GM18868 (cell line): Measurements from ENCODE around the gene PCDHB9.
"Not testable (repeated sequence)": the region's sequence is repeated elsewhere in the genome, so short reads cannot be mapped to it uniquely, and the experiment has no call there.

Source experiments
- ATAC-seq: cut with Tn5 transposase; IDR thresholded peaks from one replicate; pipeline ENCODE4 v1.9.1; 2021; ENCODE audit warnings: mild to moderate bottlenecking, moderate library complexity; ENCODE audit not compliant: unreplicated experiment

PCDHB9 gene

GRCh38 chr5:141184117-141184855 is 2.7 kb upstream of the PCDHB9 start:
- not testable (repeated sequence) for ATAC-seq

DNA sequence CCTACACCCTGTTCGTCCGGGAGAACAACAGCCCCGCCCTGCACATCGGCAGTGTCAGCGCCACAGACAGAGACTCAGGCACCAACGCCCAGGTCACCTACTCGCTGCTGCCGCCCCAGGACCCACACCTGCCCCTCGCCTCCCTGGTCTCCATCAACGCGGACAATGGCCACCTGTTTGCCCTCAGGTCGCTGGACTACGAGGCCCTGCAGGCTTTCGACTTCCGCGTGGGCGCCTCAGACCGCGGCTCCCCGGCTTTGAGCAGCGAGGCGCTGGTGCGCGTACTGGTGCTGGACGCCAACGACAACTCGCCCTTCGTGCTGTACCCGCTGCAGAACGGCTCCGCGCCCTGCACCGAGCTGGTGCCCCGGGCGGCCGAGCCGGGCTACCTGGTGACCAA is 1.7 kb downstream of the PCDHB9 start:
- not testable (repeated sequence) for ATAC-seq

GRCh38 chr5:141189131-141189530 is 2.2 kb downstream of the PCDHB9 start:
- ATAC-seq, result not testable (repeated sequence)

DNA sequence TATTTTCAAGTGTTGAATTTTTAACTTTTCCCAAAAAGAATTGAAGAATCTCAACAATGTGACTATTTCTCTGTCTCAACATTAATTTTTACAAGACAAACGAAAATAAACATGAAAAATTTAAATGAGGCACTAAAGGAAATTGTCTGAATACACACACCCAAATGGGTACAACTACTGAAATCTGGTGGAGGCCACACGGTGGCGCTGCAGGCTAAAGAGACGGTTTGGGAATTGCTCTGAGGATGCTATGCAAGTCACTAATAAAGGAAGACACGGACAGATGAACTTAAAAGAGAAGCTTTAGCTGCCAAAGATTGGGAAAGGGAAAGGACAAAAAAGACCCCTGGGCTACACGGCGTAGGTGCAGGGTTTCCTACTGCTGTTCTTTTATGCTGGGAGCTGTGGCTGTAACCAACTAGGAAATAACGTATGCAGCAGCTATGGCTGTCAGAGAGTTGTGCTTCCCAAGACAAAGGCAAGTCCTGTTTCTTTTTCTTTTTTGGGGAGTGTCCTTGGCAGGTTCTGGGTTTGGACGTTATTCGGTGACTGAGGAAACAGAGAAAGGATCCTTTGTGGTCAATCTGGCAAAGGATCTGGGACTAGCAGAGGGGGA is 5.3 kb downstream of the PCDHB9 start, which contains the start of gene PCDHB10:
PCDHB10 (plus strand) TSS at position 244 of the 616 bp plus-strand sequence; CDS start at position 444, 200 bp downstream.
- no peak for ATAC-seq

DNA sequence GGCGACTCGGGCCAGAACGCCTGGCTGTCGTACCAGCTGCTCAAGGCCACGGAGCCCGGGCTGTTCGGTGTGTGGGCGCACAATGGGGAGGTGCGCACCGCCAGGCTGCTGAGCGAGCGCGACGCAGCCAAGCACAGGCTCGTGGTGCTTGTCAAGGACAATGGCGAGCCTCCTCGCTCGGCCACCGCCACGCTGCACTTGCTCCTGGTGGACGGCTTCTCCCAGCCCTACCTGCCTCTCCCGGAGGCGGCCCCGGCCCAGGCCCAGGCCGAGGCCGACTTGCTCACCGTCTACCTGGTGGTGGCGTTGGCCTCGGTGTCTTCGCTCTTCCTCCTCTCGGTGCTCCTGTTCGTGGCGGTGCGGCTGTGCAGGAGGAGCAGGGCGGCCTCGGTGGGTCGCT is 7.4 kb downstream of the PCDHB9 start:
- ATAC-seq, result not testable (repeated sequence)

DNA sequence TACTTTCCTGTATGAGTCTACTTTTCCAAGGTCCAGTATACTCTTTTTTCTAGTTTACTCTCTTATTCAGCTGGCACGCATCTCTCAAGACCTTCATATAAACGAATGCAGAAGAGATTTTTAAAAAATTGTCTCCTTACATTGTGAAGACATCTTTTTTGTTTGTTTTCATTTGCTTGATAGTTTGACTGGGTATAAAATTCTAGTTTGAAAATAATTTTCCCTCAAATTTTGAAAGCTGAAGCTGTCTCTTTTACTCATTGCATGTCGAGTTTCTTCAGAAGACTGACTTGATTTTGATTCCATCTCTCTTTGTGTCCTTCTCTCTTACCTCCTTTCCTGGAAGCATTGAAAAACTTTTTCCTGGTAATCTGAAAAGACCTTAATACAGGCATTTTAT is 9.4 kb downstream of the PCDHB9 start:
- no peak for ATAC-seq

GRCh38 chr5:141199359-141200235 is 12.6 kb downstream of the PCDHB9 start, which contains the start of gene PCDHB11:
PCDHB11 (plus strand) TSS chr5:141199627; CDS start chr5:141199775, 148 bp downstream.
- ATAC-seq, result no peak

- not testable (repeated sequence) for ATAC-seq
These were observed 14.2 kb downstream of the PCDHB9 start for GRCh38 chr5:141201126-141201525.

GRCh38 chr5:141201646-141202045 is 14.7 kb downstream of the PCDHB9 start:
- ATAC-seq, result not testable (repeated sequence)

DNA sequence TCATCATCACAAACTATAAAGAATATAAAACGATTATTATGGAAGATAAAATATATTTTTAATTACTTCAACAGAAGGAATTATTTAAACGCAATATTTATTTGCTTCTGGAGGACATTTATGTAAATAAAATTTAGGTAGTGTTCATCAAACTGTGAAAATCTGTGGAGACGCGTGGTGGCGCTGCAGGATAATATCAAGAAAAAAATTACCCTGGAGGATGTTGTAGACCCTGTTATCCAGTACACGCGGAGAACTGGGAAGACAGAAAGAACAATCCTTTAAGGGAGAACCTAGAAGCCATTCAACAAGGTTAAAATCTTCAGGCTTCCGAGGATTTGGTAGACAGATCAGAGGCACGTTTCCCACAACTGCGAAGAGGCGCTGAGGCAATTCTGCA is 21.5 kb downstream of the PCDHB9 start, which contains the start of gene PCDHB12:
PCDHB12 (plus strand) TSS at position 242 of the 400 bp plus-strand sequence. CDS start 189 bp downstream, outside the sequence.
- ATAC-seq, result no peak

GRCh38 chr5:141210281-141210680 is 23.3 kb downstream of the PCDHB9 start:
- not testable (repeated sequence) for ATAC-seq

- ATAC-seq, result not testable (repeated sequence)
These were observed 23.9 kb downstream of the PCDHB9 start for GRCh38 chr5:141210849-141211248.

DNA sequence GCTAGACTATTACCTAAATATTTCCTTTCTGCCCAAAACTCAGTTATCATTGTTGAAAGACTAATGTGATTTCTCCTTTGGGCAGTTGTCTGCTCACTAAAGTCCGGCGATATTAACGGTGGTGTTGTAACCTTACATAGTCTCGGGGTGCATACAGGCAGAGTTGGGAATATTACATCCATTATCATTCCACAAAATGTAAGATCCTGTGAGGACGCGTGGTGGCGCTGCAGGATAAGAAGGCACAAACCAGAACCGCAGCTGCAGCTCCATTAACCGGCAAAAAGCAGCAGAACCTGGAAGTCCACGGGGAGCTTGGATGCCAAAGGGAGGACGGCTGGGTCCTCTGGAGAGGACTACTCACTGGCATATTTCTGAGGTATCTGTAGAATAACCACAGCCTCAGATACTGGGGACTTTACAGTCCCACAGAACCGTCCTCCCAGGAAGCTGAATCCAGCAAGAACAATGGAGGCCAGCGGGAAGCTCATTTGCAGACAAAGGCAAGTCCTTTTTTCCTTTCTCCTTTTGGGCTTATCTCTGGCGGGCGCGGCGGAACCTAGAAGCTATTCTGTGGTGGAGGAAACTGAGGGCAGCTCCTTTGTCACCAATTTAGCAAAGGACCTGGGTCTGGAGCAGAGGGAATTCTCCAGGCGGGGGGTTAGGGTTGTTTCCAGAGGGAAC is 26.8 kb downstream of the PCDHB9 start, which contains the start of gene PCDHB13:
PCDHB13 (plus strand) TSS at position 264 of the 684 bp plus-strand sequence; CDS start at position 469, 205 bp downstream.
- ATAC-seq, result not testable (repeated sequence)

DNA sequence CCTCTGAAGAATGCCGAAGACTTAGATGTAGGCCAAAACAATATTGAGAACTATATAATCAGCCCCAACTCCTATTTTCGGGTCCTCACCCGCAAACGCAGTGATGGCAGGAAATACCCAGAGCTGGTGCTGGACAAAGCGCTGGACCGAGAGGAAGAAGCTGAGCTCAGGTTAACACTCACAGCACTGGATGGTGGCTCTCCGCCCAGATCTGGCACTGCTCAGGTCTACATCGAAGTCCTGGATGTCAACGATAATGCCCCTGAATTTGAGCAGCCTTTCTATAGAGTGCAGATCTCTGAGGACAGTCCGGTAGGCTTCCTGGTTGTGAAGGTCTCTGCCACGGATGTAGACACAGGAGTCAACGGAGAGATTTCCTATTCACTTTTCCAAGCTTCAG is 27.6 kb downstream of the PCDHB9 start:
- ATAC-seq, result not testable (repeated sequence)

DNA sequence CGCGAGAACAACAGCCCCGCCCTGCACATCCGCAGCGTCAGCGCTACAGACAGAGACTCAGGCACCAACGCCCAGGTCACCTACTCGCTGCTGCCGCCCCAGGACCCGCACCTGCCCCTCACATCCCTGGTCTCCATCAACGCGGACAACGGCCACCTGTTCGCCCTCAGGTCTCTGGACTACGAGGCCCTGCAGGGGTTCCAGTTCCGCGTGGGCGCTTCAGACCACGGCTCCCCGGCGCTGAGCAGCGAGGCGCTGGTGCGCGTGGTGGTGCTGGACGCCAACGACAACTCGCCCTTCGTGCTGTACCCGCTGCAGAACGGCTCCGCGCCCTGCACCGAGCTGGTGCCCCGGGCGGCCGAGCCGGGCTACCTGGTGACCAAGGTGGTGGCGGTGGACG is 28.5 kb downstream of the PCDHB9 start:
- not testable (repeated sequence) for ATAC-seq

DNA sequence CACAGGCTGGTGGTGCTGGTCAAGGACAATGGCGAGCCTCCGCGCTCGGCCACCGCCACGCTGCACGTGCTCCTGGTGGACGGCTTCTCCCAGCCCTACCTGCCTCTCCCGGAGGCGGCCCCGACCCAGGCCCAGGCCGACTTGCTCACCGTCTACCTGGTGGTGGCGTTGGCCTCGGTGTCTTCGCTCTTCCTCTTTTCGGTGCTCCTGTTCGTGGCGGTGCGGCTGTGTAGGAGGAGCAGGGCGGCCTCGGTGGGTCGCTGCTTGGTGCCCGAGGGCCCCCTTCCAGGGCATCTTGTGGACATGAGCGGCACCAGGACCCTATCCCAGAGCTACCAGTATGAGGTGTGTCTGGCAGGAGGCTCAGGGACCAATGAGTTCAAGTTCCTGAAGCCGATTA is 29.1 kb downstream of the PCDHB9 start:
- not testable (repeated sequence) for ATAC-seq

DNA sequence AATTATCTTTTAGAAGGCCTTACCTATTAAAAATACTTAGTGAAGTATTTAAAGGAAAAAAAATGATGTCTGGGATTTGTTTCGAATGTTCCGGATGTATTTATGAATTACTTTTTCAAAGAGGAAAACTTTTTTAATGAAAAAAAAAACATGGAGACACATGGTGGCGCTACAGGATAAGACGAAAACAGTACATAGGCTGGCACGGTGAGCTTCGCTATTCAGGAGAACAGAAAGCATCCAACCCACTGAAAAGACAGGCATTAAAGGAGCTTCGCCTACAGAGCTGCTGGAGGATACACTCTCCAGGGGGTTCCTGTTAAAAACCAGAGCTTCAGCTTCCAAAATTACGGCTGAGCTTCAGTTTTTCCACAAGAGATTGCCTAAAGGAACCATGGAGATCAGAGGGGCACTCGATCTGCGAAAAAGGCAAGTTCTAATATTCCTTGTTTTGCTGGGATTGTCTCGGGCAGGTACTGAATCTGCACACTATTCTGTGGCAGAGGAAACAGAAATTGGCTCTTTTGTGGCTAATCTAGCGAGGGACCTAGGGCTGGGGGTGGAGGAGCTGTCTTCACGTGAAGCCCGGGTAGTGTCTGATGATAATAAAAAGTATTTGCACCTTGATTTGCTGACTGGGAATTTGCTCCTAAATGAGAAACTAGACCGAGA is 36.3 kb downstream of the PCDHB9 start, which contains the start of gene PCDHB14:
PCDHB14 (plus strand) TSS at position 232 of the 672 bp plus-strand sequence; CDS start at position 395, 163 bp downstream.
- no peak for ATAC-seq

GRCh38 chr5:141224844-141225243 is 37.9 kb downstream of the PCDHB9 start:
- ATAC-seq, result not testable (repeated sequence)

GRCh38 chr5:141225421-141225820 is 38.5 kb downstream of the PCDHB9 start:
- ATAC-seq, result not testable (repeated sequence)
